Thyroid gland (tissue), 4 donors: Measurements from ENCODE around the gene SEPTIN8. TPM values are rescaled to one million over a fixed set of nuclear protein-coding genes. Genes with fewer than 3 reads are reported as not detected.
A peak's percentile ranks its signal among the peaks of the same experiment; 100 is the strongest.

Experiments
- DNase-seq, 2 donors: peaks; one replicate each; pipeline ENCODE4 v3.0.0-alpha.2; 2019
- H3K27ac ChIP-seq, 3 donors: fragments of 200-600 bp; sonication (generic); 1 replicate in 2 of 3; 2 replicates in 1 of 3; pipeline ENCODE4 v1.5.1; 2016 to 2019; ENCODE audit warnings: mild to moderate bottlenecking in 1 of 3, moderate library complexity in 1 of 3
- H3K27me3 ChIP-seq: fragments of 200-600 bp; sonication (generic); one replicate; pipeline ENCODE4 v1.5.1; 2019
- H3K36me3 ChIP-seq, 2 donors: fragments of 200-600 bp; sonication (generic); one replicate each; pipeline ENCODE4 v1.5.1; 2016 to 2019
- H3K4me1 ChIP-seq, 2 donors: fragments of 200-600 bp; sonication (generic); one replicate each; pipeline ENCODE4 v1.5.1; 2017 to 2019
- H3K4me3 ChIP-seq, 3 donors: fragments of 200-600 bp; sonication (generic); replicated peaks in 1 of 3; 1 replicate in 2 of 3; 2 replicates in 1 of 3; pipeline ENCODE4 v1.5.1; 2016; ENCODE audit warnings: mild to moderate bottlenecking in 1 of 3
- H3K9me3 ChIP-seq: fragments of 200-600 bp; sonication (generic); one replicate; pipeline ENCODE4 v1.5.1; 2017
- POLR2A ChIP-seq, 2 donors: fragments of 450-650 bp; IDR thresholded peaks; one replicate each; pipeline ENCODE4 v1.6.1; 2017; ENCODE audit warnings: antibody characterized with exemption in 2 of 2, mild to moderate bottlenecking in 2 of 2, moderate library complexity in 1 of 2
- WGBS, 2 donors: methylation state at CpG; one replicate each; pipeline ENCODE4 v1.1.5; 2017; 5-methylcytosine and 5-hydroxymethylcytosine counted together
- intact Hi-C: fragments of 100-400 bp; cut with DNase I; formaldehyde crosslinking; loops from one replicate; pipeline ENCODE4 v1.15.1; 2023
- total RNA-seq, 4 donors: library from RNA; depleted of rRNA; stranded (reverse); fragments of >200 nt; gene quantifications; one replicate each; pipeline ENCODE4 v1.2.3, GENCODE V29; 2016
- TF ChIP-seq, protein P1 (sequence below), 6 experiments: fragments of 200-600 bp in 3 of 6; fragments of 450-650 bp in 3 of 6; sonication (generic) in 3 of 6; IDR thresholded peaks; one replicate each; pipeline ENCODE4 v1.5.1; 2016 to 2019; ENCODE audit warnings: antibody characterized with exemption in 6 of 6, mild to moderate bottlenecking in 2 of 6, inconsistent platforms in 1 of 6, moderate library complexity in 1 of 6

SEPTIN8 gene
- total RNA-seq, 4 donors from 2014 or later: 41.9 to 57.7 (median 46.7) TPM

GRCh38 chr5:132737982-132738681, 38.9 kb downstream of the SEPTIN8 start:
- Histone ChIP-seq H3K9me3 (no peaks in the 10 kb centered on the region), H3K27me3 (no peaks in the 10 kb centered on the region), H3K4me1 (peaks cover 4 to 13% of the 10 kb centered on the region in 2 donors), H3K4me3 (no peak overlapping the region), H3K36me3 (no peaks in the 10 kb centered on the region), H3K27ac (no peak overlapping the region)
- intact Hi-C loops: no loop called here
- WGBS, 2 donors: 54 to 55% methylated on average over 9 of the region's 9 CpGs
- DNase-seq: peak; percentile 26 to 41
- TF ChIP-seq, protein P1, sequence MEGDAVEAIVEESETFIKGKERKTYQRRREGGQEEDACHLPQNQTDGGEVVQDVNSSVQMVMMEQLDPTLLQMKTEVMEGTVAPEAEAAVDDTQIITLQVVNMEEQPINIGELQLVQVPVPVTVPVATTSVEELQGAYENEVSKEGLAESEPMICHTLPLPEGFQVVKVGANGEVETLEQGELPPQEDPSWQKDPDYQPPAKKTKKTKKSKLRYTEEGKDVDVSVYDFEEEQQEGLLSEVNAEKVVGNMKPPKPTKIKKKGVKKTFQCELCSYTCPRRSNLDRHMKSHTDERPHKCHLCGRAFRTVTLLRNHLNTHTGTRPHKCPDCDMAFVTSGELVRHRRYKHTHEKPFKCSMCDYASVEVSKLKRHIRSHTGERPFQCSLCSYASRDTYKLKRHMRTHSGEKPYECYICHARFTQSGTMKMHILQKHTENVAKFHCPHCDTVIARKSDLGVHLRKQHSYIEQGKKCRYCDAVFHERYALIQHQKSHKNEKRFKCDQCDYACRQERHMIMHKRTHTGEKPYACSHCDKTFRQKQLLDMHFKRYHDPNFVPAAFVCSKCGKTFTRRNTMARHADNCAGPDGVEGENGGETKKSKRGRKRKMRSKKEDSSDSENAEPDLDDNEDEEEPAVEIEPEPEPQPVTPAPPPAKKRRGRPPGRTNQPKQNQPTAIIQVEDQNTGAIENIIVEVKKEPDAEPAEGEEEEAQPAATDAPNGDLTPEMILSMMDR (IDR thresholded peaks at IDR 0.05): no peak
- no peak for TF ChIP-seq POLR2A (IDR thresholded peaks at IDR 0.05)

DNA sequence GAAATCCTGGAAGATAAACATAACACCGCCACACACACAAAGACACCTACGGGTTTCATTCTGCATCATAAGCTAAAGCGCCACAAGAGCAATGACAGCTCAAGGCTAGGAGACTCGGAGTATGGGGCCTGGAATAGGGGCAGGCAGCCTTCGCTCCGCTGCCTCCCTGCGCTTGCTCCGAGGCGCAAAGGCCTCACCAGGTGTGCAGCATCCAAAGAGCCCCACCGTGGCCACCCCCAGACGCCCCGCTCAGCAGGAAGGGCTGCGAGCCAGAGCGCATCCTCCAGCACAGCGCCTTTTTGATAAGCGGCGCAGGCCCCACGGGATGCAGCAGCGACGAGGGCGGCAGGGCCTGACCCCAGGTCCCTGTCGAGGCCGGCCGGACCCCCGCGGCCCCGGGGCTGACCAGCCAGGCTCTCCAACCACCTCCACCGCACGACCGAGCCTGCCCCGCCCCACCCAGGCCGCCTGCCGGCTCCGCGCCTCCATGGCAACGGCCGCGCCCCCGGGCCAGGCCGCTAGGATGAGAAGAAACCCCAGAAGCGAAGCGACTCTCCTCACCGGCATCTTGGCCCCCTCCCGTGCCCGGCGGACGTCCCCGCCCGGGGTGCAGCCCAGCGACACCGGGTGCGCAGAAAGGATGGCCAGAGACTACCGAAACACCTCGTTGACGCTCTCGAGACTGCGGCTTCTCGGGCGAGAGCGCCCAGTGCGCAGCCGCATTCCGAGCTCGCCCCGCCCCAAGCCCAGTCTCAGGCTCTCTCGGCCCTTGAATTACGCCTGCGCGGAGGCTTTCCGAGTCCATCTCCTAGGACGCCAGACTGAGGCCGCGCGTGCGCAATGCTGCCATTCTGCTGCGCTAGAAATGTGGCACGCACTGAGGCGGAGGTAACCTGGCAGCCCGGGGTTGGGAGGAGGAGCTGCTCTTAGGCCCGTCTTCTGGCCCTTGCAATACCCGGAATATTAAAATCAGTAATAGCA, 39.9 kb downstream of the SEPTIN8 start, which contains the start of gene KIF3A:
TSS of gene KIF3A (minus strand) at position 694 of the 981 bp plus-strand sequence. CDS start at position 567, 127 bp downstream.
- peak within 1 kb of the TSS in 2 of 3 donors; percentile 51 to 66 for H3K27ac ChIP-seq
- H3K4me1 ChIP-seq: peaks cover 4 to 13% of the 10 kb centered on the region in 2 donors
- H3K9me3 ChIP-seq: no peaks in the 10 kb centered on the region
- WGBS, 2 donors: 3 to 4% methylated on average over 22 to 38 of the region's 81 CpGs
- no peaks in the 10 kb centered on the region for H3K27me3 ChIP-seq
- peak in 1 of 2 donors; percentile 64 for TF ChIP-seq POLR2A (IDR thresholded peaks at IDR 0.05)
- TF ChIP-seq, protein P1 (IDR thresholded peaks at IDR 0.05): peak in 4 of 6 experiments; percentile 16 to 39 (median 21)
- DNase-seq: peak; percentile 96 to 97
- intact Hi-C loops: no loop called here
- H3K4me3 ChIP-seq: peak within 1 kb of the TSS; percentile 53 to 100 (median 83)
- no peaks in the 10 kb centered on the region for H3K36me3 ChIP-seq

- H3K27me3 ChIP-seq: no peaks in the 10 kb centered on the region
- WGBS, 2 donors: 94 to 96% methylated on average over 2 of the region's 2 CpGs
- H3K9me3 ChIP-seq: no peaks in the 10 kb centered on the region
- TF ChIP-seq POLR2A (IDR thresholded peaks at IDR 0.05): no peak
- TF ChIP-seq, protein P1 (IDR thresholded peaks at IDR 0.05): no peak
- peaks cover 4 to 13% of the 10 kb centered on the region in 2 donors for H3K4me1 ChIP-seq
- no peak overlapping the region for H3K4me3 ChIP-seq
- no peaks in the 10 kb centered on the region for H3K36me3 ChIP-seq
- no peak for DNase-seq
- H3K27ac ChIP-seq: no peak overlapping the region
- intact Hi-C loops: no loop called here
Observed at GRCh38 chr5:132734687-132735086, 42.4 kb downstream of the SEPTIN8 start.

DNA sequence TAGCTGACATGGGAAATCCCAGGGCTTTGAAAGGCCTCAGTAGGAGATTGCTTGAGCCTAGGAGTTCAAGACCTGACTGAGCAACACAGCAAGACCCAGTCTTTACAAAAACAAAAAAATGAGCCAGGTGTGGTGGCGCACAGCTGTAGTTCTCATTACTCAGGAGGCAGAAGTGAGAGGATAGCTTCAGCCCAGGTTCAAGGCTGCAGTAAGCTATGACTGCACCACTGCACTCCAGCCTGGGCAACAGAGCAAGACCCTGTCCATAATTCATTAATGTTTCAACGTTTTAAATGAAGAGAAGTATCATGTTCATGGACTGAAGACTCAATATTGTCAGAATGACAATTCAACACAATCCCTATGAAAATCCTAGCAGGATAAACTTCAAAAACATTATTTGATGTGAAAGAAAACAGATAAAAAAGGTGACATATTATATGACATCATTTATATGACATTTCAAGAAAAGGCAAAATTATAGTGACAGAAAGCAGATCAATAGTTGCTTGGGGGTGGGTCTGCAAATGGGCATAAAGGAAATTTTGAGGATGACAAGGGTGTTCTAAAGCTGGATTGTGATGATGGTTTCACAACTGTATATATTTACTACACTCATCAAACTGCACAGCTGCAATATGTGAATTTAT, 43.4 kb downstream of the SEPTIN8 start:
- intact Hi-C loops: no loop called here

More for the DNA sequence above, 43.4 kb downstream of the SEPTIN8 start:
- H3K4me1 ChIP-seq: peaks cover 4 to 13% of the 10 kb centered on the region in 2 donors
- no peaks in the 10 kb centered on the region for H3K36me3 ChIP-seq
- 85 to 88% methylated on average over 2 of the region's 2 CpGs for WGBS, 2 donors
- TF ChIP-seq, protein P1 (IDR thresholded peaks at IDR 0.05): no peak
- no peak for TF ChIP-seq POLR2A (IDR thresholded peaks at IDR 0.05)
- no peaks in the 10 kb centered on the region for H3K27me3 ChIP-seq
- H3K27ac ChIP-seq: no peak overlapping the region
- H3K4me3 ChIP-seq: no peak overlapping the region
- no peaks in the 10 kb centered on the region for H3K9me3 ChIP-seq
- DNase-seq: no peak
